ENCODE results near the gene IFT81. TPM values are rescaled to one million over a fixed set of nuclear protein-coding genes. Genes with fewer than 3 reads are reported as not detected.
"Not testable (repeated sequence)": the region's sequence is repeated elsewhere in the genome, so short reads cannot be mapped to it uniquely, and the experiment has no call there.

IFT81 gene
- total RNA-seq, 1 donor from 2014 or later: 33.8 TPM

DNA sequence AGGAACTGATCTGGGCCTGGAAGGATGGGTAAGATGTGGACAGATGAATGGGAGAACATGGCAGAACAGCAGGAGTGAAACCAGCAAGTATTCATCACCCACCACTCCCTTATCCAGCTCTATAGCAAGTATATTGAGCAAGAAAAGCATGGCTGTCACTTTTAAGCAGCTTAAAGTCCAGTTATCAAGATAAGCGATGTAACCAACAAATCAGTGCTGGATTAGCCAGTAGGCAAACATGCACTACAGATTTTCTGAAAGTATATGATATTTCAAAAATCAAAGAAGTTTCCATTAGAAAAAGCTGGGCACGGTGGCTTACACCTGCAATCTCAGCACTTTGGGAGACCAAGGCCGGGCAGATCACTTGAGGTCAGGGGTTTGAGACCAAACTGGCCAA, 103.0 kb downstream of the IFT81 start:
- no peak for DNase-seq (ENCODE audit: extremely low spot score, unreplicated experiment)
- Mint-ChIP-seq H3K4me3 (no peak overlapping the region), H3K36me3 (peaks cover 24% of the 10 kb centered on the region), H3K4me1 (ENCODE audit: unreplicated experiment) (peaks cover 13% of the 10 kb centered on the region), H3K27me3 (peaks cover 13% of the 10 kb centered on the region), H3K27ac (no peak overlapping the region), H3K9me3 (peaks cover 4% of the 10 kb centered on the region)
- TF ChIP-seq, protein P1, sequence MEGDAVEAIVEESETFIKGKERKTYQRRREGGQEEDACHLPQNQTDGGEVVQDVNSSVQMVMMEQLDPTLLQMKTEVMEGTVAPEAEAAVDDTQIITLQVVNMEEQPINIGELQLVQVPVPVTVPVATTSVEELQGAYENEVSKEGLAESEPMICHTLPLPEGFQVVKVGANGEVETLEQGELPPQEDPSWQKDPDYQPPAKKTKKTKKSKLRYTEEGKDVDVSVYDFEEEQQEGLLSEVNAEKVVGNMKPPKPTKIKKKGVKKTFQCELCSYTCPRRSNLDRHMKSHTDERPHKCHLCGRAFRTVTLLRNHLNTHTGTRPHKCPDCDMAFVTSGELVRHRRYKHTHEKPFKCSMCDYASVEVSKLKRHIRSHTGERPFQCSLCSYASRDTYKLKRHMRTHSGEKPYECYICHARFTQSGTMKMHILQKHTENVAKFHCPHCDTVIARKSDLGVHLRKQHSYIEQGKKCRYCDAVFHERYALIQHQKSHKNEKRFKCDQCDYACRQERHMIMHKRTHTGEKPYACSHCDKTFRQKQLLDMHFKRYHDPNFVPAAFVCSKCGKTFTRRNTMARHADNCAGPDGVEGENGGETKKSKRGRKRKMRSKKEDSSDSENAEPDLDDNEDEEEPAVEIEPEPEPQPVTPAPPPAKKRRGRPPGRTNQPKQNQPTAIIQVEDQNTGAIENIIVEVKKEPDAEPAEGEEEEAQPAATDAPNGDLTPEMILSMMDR (conservative IDR thresholded peaks at IDR 0.05): no peak

DNA sequence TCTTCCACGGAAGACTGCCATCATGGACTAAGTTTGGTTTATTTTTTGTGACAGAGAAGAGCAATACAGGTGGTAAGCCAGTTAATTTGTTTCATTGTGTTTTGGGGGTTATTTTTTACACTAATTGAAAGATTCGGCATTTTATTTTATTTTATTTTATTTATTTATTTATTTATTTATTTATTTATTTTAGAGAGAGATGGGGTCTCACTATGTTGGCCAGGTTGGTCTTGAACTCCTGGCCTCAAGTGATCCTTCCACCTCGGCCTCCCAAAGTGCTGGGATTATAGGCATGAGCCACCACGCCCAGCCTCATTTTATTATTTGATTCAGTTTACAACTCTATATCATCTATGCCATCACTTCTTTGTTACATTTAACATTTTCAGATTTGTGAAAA, 104.2 kb downstream of the IFT81 start:
- H3K4me3 Mint-ChIP-seq; DNase-seq (ENCODE audit: extremely low spot score, unreplicated experiment); H3K9me3 Mint-ChIP-seq; H3K27ac Mint-ChIP-seq: not testable (repeated sequence)
- peaks cover 13% of the 10 kb centered on the region for H3K4me1 Mint-ChIP-seq (ENCODE audit: unreplicated experiment)
- H3K27me3 Mint-ChIP-seq: peaks cover 13% of the 10 kb centered on the region
- peaks cover 24% of the 10 kb centered on the region for H3K36me3 Mint-ChIP-seq

DNA sequence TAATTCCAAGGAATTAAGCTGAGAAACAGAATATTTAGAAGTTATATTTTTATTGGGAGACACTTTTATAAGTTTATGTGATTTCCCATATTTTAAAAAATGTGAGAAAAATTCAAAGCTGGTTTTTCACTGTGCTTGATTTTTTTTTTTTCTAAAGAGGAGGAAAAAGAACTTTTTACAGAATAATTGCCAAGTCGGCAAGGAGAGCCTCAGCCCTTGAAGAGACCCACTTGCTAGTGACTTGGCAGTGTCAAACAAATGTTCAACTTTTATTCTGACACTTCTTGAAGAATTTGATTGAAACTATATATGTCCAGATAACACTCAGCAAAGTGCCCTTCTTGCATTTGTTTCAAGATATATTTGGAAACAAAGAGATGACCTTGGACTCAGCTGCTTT, 104.6 kb downstream of the IFT81 start:
- peaks cover 4% of the 10 kb centered on the region for H3K9me3 Mint-ChIP-seq
- no peak overlapping the region for H3K27ac Mint-ChIP-seq
- H3K27me3 Mint-ChIP-seq: peaks cover 13% of the 10 kb centered on the region
- H3K4me1 Mint-ChIP-seq (ENCODE audit: unreplicated experiment): peaks cover 12% of the 10 kb centered on the region
- no peak for DNase-seq (ENCODE audit: extremely low spot score, unreplicated experiment)
- TF ChIP-seq, protein P1 (conservative IDR thresholded peaks at IDR 0.05): no peak
- H3K4me3 Mint-ChIP-seq: no peak overlapping the region
- peaks cover 22% of the 10 kb centered on the region for H3K36me3 Mint-ChIP-seq

DNA sequence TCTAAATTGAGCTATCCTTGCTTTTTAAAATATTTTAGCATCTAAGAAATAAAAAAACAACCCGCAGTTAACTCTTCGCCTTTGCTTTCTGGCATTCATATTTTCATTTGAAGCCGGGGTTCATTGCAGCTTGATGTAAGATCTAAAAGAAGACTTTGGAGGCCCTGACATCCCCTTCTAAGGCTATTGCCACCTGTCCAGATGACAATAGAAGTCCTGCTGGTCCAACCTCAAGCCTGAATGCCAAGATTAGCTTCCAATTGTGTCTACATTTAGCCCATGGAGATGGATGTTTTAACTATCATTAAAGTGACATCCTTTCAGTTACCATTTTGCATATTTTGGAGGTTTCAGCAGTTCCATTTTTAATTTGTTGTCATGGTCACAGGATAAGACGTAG, 105.3 kb downstream of the IFT81 start:
- Mint-ChIP-seq H3K9me3 (peaks cover 4% of the 10 kb centered on the region), H3K36me3 (peaks cover 16% of the 10 kb centered on the region), H3K4me3 (no peak overlapping the region), H3K27ac (no peak overlapping the region), H3K4me1 (ENCODE audit: unreplicated experiment) (peaks cover 5% of the 10 kb centered on the region), H3K27me3 (peaks cover 13% of the 10 kb centered on the region)
- TF ChIP-seq, protein P1 (conservative IDR thresholded peaks at IDR 0.05): no peak
- DNase-seq (ENCODE audit: extremely low spot score, unreplicated experiment): no peak

DNA sequence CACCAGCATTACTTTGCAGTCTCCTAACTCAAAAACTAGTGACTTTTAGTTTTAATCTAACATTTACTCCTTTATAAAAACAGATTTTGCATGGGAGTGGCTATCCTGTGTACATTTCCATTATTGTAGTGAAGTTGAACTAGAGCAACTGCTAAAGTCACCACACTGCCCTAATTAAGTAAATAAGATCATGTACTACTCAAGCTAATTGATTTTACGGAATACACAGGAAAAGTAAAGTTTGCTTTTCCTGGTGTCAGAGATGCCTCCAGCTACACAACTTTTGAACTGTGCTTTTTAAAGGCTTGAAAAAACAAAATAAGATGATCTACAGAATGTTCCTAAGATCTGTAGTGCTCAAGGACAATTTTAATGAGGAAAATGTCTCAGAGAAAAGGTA, 106.5 kb downstream of the IFT81 start:
- H3K27me3 Mint-ChIP-seq: peaks cover 13% of the 10 kb centered on the region
- peaks cover 8% of the 10 kb centered on the region for H3K4me1 Mint-ChIP-seq (ENCODE audit: unreplicated experiment)
- no peak overlapping the region for H3K4me3 Mint-ChIP-seq
- TF ChIP-seq, protein P1 (conservative IDR thresholded peaks at IDR 0.05): no peak
- H3K27ac Mint-ChIP-seq: no peak overlapping the region
- no peak for DNase-seq (ENCODE audit: extremely low spot score, unreplicated experiment)
- peaks cover 16% of the 10 kb centered on the region for H3K36me3 Mint-ChIP-seq
- peaks cover 4% of the 10 kb centered on the region for H3K9me3 Mint-ChIP-seq

DNA sequence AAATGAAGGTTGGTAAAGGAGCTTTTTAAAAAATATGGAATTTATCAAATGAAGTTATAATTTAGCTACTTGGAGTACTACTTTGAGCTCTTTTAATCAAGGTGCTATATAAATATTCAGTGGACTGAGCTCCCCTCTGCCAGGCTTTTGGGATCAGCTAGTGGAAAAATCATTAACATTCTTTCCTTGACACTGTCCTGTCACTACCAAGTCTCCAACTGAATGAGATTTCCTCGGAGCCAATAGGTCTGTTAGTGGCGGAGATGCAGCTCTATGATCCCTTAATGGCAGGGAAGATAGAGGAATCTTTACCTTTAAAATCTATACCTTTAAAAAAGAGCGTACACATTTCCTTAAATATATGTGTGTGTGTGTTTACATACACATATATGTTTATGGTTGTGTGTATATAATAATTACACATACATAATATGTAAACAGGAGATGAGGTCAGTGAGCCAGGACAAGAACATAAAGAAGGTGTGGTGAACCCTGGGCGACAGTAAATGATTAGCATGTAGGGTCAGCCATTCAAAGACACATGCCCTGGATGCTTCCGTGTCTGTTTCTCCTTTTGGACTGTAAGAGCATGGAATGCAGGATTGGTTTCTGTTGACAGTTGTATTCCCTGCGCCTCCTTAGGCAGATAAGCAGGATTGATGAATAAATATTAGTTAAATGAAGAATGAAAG, 109.2 kb downstream of the IFT81 start:
- Mint-ChIP-seq H3K27ac (peak overlapping the region; percentile 63), H3K4me1 (ENCODE audit: unreplicated experiment) (peaks cover 8% of the 10 kb centered on the region), H3K36me3 (no peaks in the 10 kb centered on the region), H3K4me3 (no peak overlapping the region), H3K27me3 (no peaks in the 10 kb centered on the region), H3K9me3 (no peaks in the 10 kb centered on the region)
- DNase-seq (ENCODE audit: extremely low spot score, unreplicated experiment): no peak
- TF ChIP-seq, protein P1 (conservative IDR thresholded peaks at IDR 0.05): no peak

All from type B pancreatic cell (in vitro differentiated cells).